HPDE6-E6E7 (cell line): ENCODE results near the gene FGD6.
"Not testable (repeated sequence)": the region's sequence is repeated elsewhere in the genome, so short reads cannot be mapped to it uniquely, and the experiment has no call there.

Experiments
- DNase-seq: peaks from one replicate; pipeline ENCODE4 v3.0.0; 2011; ENCODE audit warnings: missing footprints; ENCODE audit errors: extremely low spot score

Gene FGD6

DNA sequence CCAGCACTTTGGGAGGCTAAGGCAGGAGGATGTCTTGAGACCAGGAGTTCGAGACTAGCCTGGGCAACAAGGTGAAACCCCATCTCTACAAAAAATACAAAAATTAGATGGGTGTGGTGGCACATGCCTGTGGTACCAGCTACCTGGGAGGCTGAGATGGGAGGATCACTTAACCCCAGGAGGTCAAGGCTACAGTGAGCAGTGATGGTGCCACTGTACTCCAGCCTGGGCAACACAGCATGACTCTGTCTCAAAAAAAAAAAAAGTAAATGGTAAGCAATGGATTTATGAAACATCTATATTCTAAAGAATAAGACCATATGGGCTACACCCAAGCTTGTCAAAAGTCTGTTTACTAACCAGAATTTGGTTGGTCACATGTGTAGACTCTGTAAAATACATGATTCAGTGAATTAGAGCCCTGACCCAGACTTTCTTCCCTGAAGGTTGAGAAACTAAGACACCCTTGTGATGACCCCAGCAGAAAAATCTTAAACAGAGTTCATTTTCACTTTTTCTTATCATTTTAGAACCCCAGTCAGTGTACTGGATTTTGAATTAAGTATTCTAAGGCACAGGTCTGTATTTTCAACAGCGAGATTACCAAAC, 12.1 kb downstream of the FGD6 start:
- no peak for DNase-seq

DNA sequence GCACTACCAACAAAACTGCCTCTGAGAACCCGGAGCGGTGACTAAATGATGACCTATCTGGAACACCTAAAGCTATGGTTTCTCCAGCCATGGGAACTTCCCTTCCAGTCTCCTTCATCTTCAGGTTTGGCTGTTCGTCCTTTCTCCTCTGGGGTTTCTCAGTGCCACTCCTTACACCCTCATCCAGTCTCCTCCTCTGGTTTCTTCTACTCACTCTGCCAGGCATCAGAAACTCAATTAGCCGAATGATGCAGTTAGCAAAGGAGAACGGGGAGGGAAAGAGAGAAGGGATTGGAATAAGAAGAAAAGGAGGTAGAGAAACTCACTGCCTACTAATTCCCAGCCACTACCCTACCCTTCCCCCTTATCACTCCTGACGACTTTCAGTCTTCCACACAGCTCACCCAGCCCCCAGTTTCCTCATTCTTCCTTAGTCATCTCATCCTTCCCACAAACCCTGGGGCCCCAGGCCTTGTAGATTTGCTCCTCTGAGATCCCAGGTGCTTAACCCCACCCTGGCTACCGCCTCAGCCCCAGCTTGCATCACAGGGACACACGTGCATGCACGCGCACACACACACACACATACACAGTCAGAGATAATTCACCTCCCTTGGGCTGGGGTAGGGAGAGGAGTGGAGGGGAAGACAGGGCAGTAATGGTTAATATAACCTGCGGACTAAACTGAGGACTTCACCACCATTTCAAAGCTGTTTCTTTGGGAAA, 13.0 kb downstream of the FGD6 start:
- DNase-seq = peak; percentile 95

DNA sequence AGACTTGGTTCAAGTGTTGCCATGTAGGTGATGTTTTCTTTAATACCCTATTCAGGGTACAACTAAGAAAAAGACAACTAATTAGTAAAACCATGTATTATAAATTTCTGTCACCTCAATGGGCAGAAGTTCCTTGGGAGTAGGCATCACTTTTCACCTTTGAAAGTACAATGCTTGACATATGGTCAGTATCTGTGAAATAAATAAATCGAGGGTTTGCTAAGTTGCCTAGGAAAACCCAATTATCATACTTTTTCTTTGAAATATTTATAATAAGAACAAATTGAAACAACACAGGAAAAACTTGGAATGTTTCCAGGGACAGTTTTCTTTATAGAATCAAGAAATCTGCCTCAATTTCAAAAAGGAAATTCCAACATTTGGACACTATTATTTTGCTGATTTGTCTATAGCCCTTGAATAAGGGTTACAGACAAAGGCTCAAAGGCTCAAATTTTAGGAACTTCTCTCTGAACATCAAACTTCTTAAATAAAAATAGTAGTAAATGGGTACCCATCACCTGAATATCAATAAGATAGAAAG, 13.7 kb downstream of the FGD6 start:
- no peak for DNase-seq

DNA sequence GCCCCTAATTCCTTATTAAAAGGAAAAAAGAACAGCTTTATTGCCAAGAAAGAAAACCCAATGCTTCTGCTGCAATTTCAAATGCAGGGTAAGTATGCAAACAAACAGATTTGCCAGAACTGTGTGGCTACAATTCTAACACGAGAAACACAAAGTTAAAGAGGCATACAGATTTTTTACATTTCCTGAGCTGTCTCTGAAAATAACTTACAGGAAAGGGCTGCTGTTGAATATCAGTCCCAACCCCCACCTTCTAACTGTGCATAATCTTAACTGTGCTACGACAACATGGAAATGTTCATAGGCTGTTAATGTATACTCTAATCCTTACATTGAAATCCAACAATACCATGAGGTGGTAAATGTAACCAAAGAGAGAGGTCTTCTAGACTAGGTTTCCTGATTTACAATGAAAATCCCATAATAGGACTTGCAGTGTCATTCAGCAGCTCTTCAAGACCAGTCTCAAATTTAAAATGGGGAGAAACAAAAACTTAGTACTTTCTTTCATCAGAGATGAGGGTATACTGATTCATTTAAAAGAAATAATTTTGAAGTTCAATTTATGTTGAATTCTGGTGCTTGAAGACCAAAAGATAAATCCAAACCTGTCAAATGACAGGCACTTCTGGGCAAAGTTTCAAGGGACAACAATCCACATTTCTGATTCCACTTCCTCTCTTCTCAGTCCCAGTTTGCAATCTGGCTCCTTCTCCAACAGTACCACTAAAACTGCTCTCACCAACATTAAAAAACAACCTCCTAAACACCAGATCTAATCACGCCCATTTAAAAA, 14.4 kb downstream of the FGD6 start:
- DNase-seq = no peak

DNA sequence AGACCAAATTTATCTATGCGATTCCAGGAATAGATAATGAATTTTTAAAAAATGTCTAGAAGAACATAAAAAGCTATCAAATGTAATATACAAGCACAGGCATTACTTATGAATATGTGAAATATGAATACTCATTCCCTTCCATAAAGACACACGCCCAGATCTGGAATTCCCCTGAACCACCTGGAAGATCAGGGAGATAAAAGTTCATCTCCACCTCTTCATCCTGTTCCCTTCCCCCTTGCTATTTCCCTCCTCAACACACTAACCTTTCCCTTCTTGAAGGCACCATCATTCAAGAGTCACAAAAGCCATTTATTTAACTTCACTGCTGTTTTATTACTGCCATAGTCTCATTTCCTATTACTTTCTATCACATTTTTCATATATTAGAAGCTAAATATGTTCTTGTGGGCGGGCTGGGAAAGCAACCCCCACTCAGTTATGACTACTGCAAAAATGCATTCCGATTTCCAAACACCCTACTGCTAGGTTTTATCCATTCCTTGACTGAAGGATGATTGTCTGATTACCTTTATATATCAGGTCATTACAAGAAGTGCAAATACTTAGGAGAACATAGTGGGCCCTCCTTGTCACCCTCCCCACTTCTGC, 16.1 kb downstream of the FGD6 start:
- DNase-seq = peak; percentile 23

DNA sequence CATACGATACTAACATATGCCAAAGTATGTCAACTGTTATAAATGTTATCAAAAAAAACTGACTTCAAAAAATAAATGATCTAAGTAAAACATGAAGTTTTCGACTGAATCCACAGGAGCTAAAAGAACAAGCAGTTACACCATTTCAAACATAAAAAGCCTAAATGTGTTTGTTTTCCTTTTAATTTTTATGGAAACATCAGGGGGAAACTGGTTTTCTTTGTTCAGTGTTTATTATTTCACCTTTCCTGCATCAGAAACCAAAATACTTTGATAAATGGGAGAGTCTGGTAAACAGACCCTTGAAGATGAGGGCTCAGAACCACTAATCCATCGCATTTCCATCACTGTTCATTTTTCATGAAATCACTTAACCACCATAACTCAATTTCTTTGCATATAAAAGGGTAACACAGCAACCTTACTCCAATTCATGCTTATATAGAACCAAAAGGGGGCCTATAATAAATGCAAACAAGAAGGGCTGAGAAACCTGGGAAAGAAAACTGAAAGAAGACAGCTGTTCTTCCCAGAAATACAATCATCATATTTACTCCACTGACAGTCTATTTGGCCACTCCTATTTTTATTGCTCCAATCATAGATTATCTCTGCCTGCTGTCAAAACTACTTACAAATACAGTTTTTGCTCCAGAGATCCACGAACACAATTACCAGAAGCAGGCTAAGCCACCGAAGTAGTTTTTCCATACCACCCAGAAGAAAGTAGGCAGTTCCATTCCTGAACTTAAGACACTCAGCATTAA, 17.0 kb downstream of the FGD6 start:
- DNase-seq = no peak

DNA sequence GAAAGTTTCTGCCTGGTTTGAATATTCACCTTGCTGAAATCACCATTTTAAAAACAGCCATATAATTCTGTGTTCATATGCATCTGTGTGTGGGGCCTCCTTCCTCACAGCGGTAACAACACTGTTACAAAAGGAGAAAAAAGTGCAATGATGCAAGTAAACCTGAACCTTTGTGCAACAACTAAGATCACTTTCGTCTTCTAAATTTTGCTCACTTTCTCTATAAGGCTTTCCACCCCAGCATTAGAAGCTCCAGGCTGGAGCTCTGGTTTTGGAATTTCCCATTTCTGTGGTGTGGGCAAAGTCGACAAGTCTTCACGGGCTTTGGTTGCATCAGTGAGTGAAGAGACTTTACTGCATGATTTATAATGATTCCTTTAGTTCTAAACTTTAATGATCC, 18.4 kb downstream of the FGD6 start:
- no peak for DNase-seq

DNA sequence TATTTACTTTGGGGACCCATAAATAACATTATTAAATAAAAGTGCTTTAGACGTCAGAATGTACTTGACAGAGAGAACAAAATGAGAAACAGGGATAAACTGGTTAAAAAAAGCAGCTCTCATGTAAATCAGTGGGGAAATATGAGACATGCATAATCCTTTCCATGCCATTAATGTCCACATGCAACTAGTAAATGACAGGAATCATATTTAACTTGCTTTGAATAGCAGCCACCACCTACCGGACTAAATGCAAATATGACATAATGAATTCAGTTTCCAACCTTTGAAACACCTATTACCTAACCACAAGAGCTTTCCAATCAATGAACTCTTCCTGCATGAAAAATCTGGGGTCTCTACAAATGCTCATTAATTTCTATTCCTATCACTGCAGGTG, 19.6 kb downstream of the FGD6 start:
- DNase-seq = no peak

DNA sequence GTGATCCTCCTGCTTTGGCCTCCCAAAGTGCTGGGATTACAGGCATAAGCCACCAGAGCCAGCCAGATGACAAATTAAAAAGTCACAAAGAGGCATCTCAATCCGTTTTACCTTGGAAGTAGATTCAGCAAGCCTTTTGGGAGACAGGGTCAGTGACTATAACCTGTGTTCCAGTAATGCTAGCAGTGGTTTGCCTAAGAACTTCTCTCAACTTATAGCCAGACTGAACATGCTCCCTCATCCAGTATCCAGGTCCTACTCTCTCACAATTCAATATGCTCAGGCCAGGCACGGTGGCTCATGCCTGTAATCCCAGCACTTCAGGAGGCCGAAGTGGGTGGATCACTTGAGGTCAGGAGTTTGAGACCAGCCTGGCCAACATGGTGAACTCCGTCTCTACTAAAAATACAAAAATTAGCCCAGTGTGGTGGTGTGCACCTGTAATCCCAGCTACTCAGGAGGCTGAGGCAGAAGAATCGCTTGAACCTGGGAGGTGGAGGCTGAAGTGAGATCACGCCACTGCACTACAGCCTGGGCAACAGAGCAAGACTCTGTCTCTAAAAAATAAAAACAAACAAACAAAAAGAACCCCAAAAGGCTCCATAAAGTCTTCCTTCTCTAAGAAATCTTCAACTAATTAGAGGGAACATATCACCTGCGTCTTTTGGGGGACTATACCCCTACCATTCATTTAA, 20.2 kb downstream of the FGD6 start:
- DNase-seq = not testable (repeated sequence)

DNA sequence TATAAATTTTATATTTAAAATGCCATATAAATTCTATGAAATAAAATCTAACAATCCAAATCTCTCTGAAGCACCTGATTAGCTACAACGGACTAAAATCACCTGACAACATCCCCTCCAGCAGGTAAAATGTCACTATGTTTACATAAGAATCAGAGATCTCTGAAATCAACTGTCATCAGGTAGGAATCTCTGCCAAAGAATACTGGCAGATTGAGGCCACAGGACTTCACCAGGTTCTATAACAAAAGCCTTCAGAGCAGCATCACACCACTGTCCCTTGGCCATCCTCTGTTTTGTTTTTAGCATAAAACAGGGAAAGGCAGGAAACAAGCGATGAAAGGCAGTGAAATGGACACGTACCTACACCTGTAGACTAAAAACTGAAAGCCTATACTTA, 22.1 kb downstream of the FGD6 start:
- no peak for DNase-seq

DNA sequence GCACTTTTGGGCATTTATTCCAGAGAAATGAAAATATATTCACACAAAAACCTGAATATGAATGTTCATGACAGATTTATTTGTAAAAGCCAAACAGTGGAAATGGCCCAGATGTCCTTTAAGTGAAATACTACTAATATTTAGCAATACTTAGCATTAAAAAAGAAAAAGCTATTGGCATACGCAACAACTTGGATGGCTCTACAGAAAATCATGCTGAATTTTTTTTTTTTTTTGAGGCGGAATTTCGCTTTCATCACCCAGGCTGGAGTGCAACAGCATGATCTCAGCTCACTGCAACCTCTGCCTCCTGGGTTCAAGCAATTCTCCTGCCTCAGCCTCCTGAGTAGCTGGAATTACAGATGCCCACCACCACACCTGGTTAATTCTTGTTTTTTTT, 24.1 kb downstream of the FGD6 start:
- no peak for DNase-seq

DNA sequence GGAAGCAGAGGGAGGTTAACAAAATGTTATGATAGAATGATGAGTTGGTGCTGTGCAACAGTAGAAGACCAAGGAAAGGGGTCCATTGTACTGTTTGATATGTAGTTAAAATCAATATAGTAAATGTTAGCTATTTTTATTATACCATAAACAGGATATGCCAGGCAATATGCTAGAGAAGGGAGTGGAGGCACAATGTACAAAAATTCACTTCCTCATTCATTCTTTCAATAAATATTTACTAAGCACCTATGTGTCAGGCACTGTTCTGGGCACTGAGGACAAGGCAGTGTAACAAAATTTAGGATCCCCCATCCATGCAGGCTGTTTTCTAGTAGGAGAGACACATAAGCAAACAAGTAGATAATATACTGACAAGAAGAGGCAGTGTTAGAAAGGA, 25.0 kb downstream of the FGD6 start:
- DNase-seq = no peak

DNA sequence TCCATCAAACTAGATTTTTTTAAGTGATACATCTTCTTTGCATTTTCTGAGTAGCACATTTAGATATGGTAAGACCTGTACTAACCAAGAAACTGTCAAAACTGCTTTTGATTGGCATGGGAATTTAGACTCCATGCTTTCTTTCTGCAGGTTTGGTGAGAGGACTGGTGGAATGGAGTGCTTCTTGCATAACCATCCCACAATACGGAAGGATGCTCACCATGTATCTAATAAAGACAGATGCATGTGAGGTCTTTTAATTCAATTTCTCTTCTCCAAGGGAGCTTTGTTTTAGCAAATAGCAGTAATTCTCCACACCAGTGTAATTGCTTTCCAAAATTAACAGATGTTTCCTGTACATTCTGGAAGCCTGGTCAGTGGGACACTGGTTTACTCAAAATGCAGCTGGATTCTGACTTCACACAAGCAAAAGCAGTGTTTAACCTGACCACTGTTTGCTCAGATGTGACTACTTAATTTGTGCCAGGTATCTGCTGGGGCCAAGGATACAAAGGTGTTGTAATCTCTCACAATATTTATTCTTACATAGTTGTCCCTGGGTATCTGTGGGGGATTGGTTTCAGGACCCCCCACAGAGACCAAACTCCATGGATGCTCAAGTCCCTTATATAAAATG, 26.1 kb downstream of the FGD6 start:
- DNase-seq = no peak

DNA sequence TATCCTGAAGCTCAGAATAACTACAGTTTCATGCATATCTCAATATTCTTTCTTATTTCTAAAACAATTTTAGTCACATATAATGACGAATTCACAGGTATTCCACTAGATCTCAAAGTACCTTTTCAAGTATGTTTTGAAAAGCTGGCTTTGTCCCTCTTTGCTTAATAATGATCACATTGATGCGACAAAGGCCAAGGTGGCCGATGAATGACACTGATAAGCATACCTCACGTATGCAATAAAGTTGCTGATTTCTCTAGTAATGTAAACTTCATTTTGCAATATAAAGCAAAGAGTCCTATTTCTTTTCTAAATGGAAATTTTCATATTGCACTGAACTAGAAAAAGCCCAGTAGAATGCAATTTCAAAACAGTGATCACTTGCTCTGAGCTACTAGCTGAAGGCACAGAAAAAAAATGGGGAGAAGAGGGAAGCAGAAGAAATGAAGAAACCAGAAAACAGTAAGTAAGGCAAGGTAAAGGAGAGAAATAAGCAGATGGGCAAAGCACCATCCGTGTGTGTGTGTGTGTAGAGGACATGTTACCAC, 29.3 kb downstream of the FGD6 start:
- no peak for DNase-seq

DNA sequence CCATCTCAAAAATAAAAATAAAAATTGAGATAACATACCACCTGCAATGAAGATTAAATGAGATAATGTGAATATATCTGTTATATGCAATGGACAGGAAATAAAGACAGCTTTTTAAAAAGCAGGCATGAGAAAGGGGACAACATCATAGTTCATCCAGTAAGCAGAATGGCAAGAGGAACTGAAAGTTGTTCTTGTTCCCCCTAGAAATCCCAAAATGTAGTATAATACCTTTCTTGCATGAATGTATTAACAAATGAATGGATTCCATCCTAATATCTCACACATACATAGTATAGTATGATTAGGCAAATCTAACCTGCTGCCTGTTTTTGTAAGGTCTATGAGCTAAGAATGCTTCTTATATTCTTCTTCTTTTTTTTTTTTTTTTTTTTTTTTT, 31.4 kb downstream of the FGD6 start:
- no peak for DNase-seq

DNA sequence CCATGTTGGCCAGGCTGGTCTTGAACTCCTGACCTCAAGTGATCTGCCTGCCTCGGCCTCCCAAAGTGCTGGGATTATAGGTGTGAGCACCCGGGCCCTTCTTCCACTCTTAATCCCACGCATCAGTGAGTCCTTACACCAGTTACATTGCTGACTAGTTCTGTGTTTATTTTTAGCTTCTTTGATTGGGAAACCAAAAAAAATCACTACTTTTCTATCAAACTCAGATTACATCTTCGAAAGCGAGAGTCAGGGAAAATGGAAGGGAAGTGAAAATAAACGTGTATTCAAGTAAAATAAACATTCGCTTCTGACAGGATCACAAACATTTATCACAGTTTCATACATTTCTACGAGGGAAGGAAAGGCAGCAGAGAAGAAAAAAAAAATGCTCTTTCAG, 32.2 kb downstream of the FGD6 start:
- no peak for DNase-seq

DNA sequence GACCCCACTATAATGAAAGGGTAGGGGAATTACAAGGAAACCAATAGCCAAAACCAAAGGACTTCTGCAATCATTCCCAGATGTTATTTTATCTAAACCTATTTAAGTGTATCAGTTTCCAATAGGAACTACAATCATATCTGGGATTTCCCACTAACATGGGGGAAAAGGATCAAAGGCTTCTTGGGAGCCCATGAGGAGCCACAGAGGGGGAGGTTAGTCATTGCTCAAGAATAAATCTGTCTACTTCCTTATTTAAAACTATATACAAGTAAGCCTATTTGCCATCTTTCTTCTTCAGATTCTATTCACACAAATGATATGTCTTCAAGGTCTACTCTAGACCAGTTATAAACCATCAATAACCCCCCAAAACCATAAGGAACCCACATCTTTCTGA, 33.1 kb downstream of the FGD6 start:
- no peak for DNase-seq

DNA sequence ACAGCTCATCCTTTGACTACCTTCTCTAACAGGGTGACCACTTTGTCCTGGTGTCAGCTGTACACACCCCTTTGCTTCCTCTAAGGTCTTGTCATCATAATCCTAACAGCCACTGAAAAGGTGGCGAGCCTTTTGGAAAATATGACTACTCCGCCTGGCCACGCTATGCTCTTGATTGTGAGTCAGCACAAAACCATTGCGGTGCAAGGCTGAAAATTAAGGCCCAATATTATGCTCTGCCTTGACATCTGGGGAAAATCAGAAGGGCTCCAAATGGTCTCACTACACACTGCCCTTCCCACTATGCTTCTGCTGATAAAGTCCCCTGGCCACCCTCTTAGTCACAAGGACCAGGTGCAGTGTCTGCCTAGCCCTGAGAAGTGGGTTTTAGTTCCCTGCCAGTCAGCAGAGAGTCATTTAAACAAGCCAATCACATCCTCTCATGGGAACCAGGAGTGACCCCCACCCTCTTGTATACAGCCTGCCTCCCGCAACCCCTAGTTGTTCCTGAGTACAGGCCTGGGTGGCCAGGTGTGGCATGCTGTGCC, 34.3 kb downstream of the FGD6 start:
- DNase-seq = no peak

DNA sequence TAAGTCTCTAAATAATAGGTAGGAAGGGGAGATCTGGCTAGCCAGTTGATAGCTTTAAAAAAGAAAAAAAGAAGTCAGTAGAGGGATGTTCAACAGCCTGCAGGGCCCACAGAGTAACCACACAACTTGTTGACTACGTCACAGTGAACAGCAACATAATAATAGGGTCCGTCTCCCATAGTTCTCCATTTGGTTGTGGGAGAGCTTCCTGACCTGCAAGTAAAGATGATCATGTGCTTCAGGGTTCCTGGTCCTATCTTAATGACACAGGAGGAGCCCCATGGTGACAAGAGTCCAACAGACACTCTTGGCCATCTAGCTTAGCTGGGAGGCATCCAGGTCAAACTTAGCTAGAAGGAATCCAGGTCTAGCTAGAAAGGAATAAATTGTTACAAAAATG, 36.2 kb downstream of the FGD6 start:
- no peak for DNase-seq

DNA sequence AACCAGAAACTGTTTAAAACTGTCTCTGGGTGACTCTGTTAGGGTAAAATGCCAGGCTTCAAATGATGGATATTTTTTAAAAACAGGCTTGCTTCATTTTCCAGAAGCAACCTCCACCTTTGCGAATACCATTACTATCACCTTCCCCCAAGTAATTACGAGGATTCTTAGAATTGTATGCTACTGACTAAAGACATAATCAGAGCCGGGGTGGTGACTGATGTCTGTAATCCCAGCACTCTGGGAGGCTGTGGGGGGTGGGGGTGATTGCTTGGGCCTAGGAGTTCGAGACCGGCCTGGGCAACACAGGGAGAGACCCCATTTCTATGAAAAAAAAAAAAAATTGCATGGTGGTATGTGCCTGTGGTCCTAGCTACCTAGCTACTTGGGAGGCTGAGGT, 38.3 kb downstream of the FGD6 start:
- no peak for DNase-seq
